GM12891 (cell line): ENCODE data around the gene SLC15A4.
A peak's percentile ranks its signal among the peaks of the same experiment; 100 is the strongest.

Source experiments
- POLR2A ChIP-seq: IDR thresholded peaks from 2 replicates; pipeline ENCODE4 v1.6.1; 2011; ENCODE audit warnings: low read depth, low read length, control low read depth
- POLR2AphosphoS5 ChIP-seq: IDR thresholded peaks from 2 replicates; pipeline ENCODE4 v1.6.1; 2011; ENCODE audit warnings: low read depth, low read length, control low read depth
- POU2F2 ChIP-seq: IDR thresholded peaks from 2 replicates; pipeline ENCODE4 v1.6.1; 2011; ENCODE audit warnings: low read depth, mild to moderate bottlenecking, control low read depth, low read length, moderate library complexity
- TAF1 ChIP-seq: IDR thresholded peaks from 2 replicates; pipeline ENCODE4 v1.6.1; 2011; ENCODE audit warnings: low read depth, low read length, control low read depth

- TF ChIP-seq POLR2AphosphoS5 = no peak
- TF ChIP-seq POLR2A = no peak
- TF ChIP-seq TAF1 = peak; percentile 18; the same call in 1 of the 2 replicates
- no peak for TF ChIP-seq POU2F2
Measured at GRCh38 chr12:128819293-128820144, 4.2 kb downstream of the SLC15A4 start.
